CD4-positive, alpha-beta T cell treated with Interleukin-15 for 1 hour (primary cell): ENCODE data around the gene SLC4A4.

Experiments used
- DNase-seq: peaks from one replicate; pipeline ENCODE4 v3.0.0-alpha.2; 2020

SLC4A4 gene

GRCh38 chr4:71476240-71476639 lies 137.4 kb downstream of the SLC4A4 start:
- DNase-seq = no peak

GRCh38 chr4:71486550-71487343 lies 147.9 kb downstream of the SLC4A4 start:
- no peak for DNase-seq

DNA sequence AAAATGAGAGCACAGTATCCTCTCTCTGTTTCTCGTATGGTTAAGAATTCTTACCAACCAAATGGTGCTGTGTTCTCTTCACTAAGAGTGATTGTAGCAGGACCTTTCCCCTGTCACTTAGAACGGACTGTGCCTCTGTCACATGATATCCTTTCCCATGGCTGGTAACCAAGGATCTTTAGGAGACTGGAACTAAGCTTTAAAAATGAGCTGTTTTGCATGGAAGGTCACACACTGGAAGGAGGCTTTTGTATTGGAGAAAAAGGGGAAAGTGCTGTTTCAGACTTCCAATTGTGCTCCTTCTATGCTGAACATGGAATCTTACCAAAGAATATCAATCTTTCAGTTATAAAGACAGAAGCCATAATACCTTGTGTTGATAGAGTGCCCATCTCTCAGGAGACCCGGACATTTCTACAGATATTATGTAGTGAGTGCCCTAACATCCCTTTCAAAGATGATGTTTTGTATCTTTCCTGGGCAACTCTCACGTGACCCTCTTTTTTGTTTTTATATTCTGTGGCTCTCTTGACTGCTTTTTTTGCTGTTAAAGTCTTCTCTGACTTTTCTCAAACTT lies 148.6 kb downstream of the SLC4A4 start:
- no peak for DNase-seq

- no peak for DNase-seq
These were observed 155.7 kb downstream of the SLC4A4 start for GRCh38 chr4:71494539-71494938.

DNA sequence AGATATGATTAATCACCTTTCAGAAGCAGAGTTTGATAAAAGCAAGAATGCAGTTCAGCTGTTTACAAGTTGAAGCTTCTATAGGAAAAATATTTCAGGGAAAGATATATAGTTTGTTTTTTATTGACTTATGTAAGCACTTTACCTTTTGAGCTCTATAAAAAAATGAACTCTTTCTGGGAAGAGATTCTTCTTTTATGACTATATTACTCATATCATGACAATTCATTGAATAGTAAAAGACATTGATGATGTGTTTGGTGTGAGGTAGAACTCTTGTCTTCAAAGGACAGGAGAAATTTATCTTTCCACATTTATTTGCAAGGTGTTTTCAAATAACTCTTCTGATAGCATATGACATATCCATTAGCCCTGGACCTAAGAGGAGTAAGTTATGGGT lies 156.6 kb downstream of the SLC4A4 start:
- no peak for DNase-seq

DNA sequence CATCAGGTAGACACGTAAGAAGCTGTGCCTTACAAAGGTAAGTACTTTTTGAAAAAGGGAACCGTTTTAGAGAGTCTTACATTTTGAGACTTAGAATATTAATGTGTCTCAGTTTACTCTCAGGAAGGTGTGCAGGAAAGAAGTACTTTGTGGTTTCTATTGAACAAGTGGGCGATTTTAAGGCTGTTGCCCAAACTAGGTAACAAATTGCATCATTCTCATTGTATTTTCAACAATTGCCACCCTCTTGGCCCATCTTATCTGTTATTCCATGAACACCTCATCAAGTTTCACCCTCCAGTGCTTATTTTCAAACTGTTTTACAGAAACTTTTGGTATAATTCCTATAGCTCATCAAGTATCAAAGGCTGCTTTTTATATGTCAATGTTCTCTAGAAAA lies 158.3 kb downstream of the SLC4A4 start:
- DNase-seq = no peak

- DNase-seq = no peak
These were observed 159.2 kb downstream of the SLC4A4 start for GRCh38 chr4:71498002-71498401.

- no peak for DNase-seq
These were observed 159.8 kb downstream of the SLC4A4 start for GRCh38 chr4:71498625-71499024.

- DNase-seq = no peak
These were observed 163.2 kb downstream of the SLC4A4 start for GRCh38 chr4:71501992-71502391.

GRCh38 chr4:71518283-71518989 lies 179.6 kb downstream of the SLC4A4 start:
- DNase-seq = no peak

- no peak for DNase-seq
These were observed 181.5 kb downstream of the SLC4A4 start for GRCh38 chr4:71520308-71520707.

- no peak for DNase-seq
These were observed 182.0 kb downstream of the SLC4A4 start for GRCh38 chr4:71520850-71521249.

- no peak for DNase-seq
These were observed 185.9 kb downstream of the SLC4A4 start for GRCh38 chr4:71524756-71525155.

- DNase-seq = no peak
These were observed 188.0 kb downstream of the SLC4A4 start for GRCh38 chr4:71526637-71527406.

GRCh38 chr4:71532407-71532806 lies 193.6 kb downstream of the SLC4A4 start:
- DNase-seq = no peak

DNA sequence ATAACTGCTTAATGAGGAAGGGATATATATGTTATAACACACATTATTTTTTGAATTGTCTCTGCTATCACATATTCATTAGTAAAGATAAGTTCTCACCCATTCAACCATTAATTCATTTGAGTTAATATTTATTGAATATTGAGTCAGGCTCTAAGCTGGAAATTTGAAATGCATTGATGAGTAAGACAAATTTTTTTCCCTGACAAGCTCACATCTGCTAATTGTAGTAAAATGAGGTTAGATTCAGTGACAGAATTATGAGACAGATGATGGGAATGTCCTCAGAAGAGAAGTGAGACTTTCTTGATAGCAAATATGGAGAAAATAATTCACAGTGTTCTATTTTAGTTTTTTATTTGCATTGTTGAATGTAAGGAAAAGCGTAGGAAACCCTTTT lies 194.3 kb downstream of the SLC4A4 start:
- no peak for DNase-seq

GRCh38 chr4:71537551-71538065 lies 198.8 kb downstream of the SLC4A4 start:
- DNase-seq = no peak

DNA sequence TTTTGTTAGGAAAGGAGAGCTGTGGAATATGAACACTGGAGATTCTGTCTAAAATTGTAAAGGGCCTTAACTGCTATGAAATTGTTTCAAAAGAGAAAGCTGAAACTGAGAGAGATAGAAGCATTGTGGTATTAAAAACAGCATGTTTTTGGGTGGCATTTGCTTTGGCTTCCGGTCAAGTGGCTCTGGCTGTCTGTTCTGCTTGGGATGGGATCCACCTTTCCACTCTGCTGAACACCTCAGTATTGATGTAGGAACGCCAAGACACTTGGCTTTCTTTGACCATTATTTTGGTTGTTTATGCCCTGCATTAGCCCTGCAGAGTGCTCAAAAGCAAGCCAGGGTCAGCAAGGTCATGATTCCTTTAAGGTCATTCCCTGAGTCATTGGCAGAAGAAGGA lies 199.7 kb downstream of the SLC4A4 start:
- DNase-seq = no peak

DNA sequence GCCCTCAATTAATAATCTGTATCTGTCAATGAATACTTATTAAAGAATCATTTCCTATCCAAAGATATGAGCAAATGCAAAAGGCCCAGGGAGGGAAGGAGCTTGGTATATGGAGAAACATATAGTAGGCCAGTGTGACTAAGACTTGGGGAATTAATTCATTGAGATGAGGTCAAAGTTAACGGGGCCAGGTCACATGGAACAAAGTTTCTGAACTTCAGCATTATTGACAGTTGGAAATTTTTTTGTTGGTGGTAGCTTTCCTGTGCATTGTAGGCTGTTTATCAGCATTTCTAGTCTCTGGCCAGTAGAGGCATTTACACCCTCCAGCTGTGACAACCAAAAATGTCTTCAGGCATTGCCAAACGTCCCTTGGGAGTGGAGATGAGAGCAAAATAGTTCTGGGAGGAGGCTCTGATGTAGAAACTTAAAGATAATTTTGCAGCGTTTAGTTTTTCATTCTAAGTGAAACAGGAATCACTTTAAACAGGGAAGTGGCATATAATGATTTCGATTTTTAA lies 202.0 kb downstream of the SLC4A4 start:
- no peak for DNase-seq

DNA sequence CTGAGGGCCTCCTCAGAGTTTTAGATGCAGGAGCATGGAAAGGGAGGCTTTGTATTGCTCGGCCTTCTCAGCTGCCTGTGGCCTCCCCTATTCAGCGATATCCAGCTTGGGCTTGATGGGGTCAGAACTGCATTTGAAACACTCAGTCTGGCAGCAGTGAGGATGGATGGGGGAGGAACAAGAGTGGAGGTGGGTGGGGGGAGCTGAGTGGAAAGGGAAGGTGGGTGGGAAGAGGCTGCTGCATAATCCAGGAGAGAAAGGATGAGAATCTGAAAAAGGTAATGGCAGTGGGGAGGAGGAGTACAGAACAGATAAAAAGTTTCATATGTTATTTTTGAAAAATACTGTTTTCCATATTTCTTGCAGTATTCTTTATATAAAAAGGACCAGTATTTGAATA lies 202.7 kb downstream of the SLC4A4 start:
- DNase-seq = no peak

DNA sequence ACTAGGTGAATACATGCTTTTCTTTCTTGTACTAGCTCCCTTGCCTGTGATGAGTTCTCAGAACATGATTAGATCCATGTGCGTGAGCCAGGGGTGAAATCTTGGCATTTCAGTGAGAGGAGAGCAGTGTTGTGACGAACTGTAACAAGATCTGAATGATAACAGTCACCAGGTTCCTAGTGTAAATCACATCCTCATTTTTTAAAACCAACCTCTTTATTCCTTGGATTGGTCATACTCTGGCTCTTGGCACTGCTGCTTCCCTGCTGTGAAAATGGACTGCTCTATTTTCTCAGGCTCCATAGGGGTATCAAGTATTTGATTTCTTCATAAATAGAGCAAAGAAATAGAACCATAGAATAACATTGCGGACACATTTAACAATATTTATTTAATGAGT lies 206.3 kb downstream of the SLC4A4 start:
- DNase-seq = no peak

- no peak for DNase-seq
These were observed 210.8 kb downstream of the SLC4A4 start for GRCh38 chr4:71549516-71550160.
